GM12878 (cell line): Measurements from ENCODE around the gene BLTP1. TPM values are rescaled to one million over a fixed set of nuclear protein-coding genes. Genes with fewer than 3 reads are reported as not detected.

Source experiments
- ATAC-seq: fragments of 200-7000 bp; cut with Tn5 transposase; 3 replicates; pipeline ENCODE4 v1.9.1; 2020; ENCODE audit warnings: mild to moderate bottlenecking, moderate library complexity
- Bru-seq: library from RNA; stranded (reverse); fragments of 400-500 nt; gene quantifications from one replicate; lab custom pipeline; 2021; lab: Mats Ljungman, UMichigan
- BruChase-seq, 2 experiments: library from RNA; stranded (reverse); fragments of 400-500 nt; gene quantifications; one replicate each; lab custom pipeline; 2021; lab: Mats Ljungman, UMichigan
- BruUV-seq: library from RNA; stranded (reverse); fragments of 400-500 nt; replicated peaks from 2 replicates; lab custom pipeline; 2021; lab: Mats Ljungman, UMichigan
- CTCF ChIA-PET: fragments of 300-600 bp; sonication (Branson Sonifier 250); formaldehyde crosslinking; extraction: SDS; loops from one replicate; lab custom pipeline; 2021; ENCODE audit warnings: inconsistent platforms; lab: Yijun Ruan, JAX
- POLR2A ChIA-PET: fragments of 350-600 bp; formaldehyde crosslinking; extraction: SDS; loops from one replicate; lab custom pipeline; 2021; ENCODE audit warnings: inconsistent platforms; lab: Charles Lee
- RAD21 ChIA-PET: fragments of 300-600 bp; sonication (Branson Sonifier 250); formaldehyde crosslinking; loops from one replicate; lab custom pipeline; 2023; ENCODE audit warnings: antibody characterized with exemption; ENCODE audit not compliant: unreplicated experiment; lab: Charles Lee
- SMC1A ChIA-PET: fragments of 300-600 bp; sonication (Branson Sonifier 250); formaldehyde crosslinking; loops from one replicate; lab custom pipeline; 2023; ENCODE audit not compliant: unreplicated experiment, uncharacterized antibody; lab: Charles Lee
- DNase-seq: peaks from one replicate; pipeline ENCODE4 v3.0.0-alpha.2; 2011; ENCODE audit warnings: low read depth, low spot score
- FAIRE-seq: peaks from 3 replicates; lab custom pipeline; 2011; peaks lifted over from hg19 to GRCh38; lab: Jason Lieb, UNC
- H2AFZ ChIP-seq: 2 replicates; pipeline ENCODE4 v1.6.0; 2011; ENCODE audit warnings: low read depth, low read length, control low read depth; ENCODE audit not compliant: control insufficient read depth
- H3K27ac ChIP-seq: 2 replicates; pipeline ENCODE4 v1.5.1; 2011; ENCODE audit warnings: control low read depth; ENCODE audit not compliant: control insufficient read depth, insufficient read depth
- H3K27me3 ChIP-seq, 2 experiments: replicated peaks in 1 of 2; 2 replicates each; pipeline versions ENCODE4 v1.6.0 to v1.6.1; 2011; ENCODE audit warnings: low read length in 1 of 2; ENCODE audit not compliant: control insufficient read depth in 2 of 2, insufficient read depth in 2 of 2
- H3K36me3 ChIP-seq, 2 experiments: 2 replicates each; pipeline ENCODE4 v1.5.1; 2011; ENCODE audit warnings: low read length in 1 of 2; ENCODE audit not compliant: control insufficient read depth in 2 of 2, insufficient read depth in 2 of 2
- H3K4me1 ChIP-seq: 2 replicates; pipeline ENCODE4 v1.6.1; 2011; ENCODE audit warnings: mild to moderate bottlenecking, low read length, moderate library complexity, mixed read lengths; ENCODE audit not compliant: control insufficient read depth, insufficient read depth
- H3K4me2 ChIP-seq: 2 replicates; pipeline ENCODE4 v1.6.0; 2011; ENCODE audit warnings: control low read depth; ENCODE audit not compliant: control insufficient read depth, insufficient read depth
- H3K4me3 ChIP-seq: fragments of 200-600 bp; sonication (generic); 2 replicates; pipeline ENCODE4 v1.5.1; 2016
- H3K79me2 ChIP-seq: 2 replicates; pipeline ENCODE4 v1.6.0; 2011; ENCODE audit warnings: low read length; ENCODE audit not compliant: control insufficient read depth, insufficient read depth
- H3K9ac ChIP-seq: 2 replicates; pipeline ENCODE4 v1.8.0; 2011; ENCODE audit warnings: low read length, control low read depth, mixed read lengths; ENCODE audit not compliant: control insufficient read depth, insufficient read depth
- H3K9me3 ChIP-seq: replicated peaks from 3 replicates; pipeline ENCODE4 v1.5.1; 2011; ENCODE audit warnings: mild to moderate bottlenecking, low read length; ENCODE audit not compliant: control insufficient read depth, insufficient read depth
- H4K20me1 ChIP-seq: 2 replicates; pipeline ENCODE4 v1.6.0; 2011; ENCODE audit not compliant: control insufficient read depth, insufficient read depth
- CBX5 ChIP-seq: sonication (generic); IDR thresholded peaks from 2 replicates; pipeline ENCODE4 v1.6.1; 2016; ENCODE audit warnings: low read depth, moderate library complexity, mild to moderate bottlenecking, inconsistent platforms
- EED ChIP-seq: sonication (generic); IDR thresholded peaks from 2 replicates; pipeline ENCODE4 v1.6.1; 2016; ENCODE audit warnings: antibody characterized with exemption, low read depth
- EGR1 ChIP-seq, 2 experiments: IDR thresholded peaks; 1 replicate in 1 of 2; 2 replicates in 1 of 2; pipeline ENCODE4 v1.6.1; 2011 to 2012; ENCODE audit warnings: low read depth in 2 of 2, low read length in 2 of 2, borderline replicate concordance in 1 of 2, mild to moderate bottlenecking in 1 of 2, moderate library complexity in 1 of 2
- EP300 ChIP-seq, 2 experiments: fragments of 150-350 bp in 1 of 2; IDR thresholded peaks; 2 replicates each; pipeline ENCODE4 v1.6.1; 2011 to 2012; ENCODE audit warnings: low read depth in 2 of 2, low read length in 2 of 2, borderline replicate concordance in 1 of 2, improper control_type of control experiment in 1 of 2, inconsistent platforms in 1 of 2; ENCODE audit not compliant: control insufficient read depth in 1 of 2
- HCFC1 ChIP-seq: fragments of 150-350 bp; IDR thresholded peaks from 2 replicates; pipeline ENCODE4 v1.6.1; 2014; ENCODE audit warnings: low read length
- IKZF1 ChIP-seq: fragments of 450-650 bp; conservative IDR thresholded peaks from 2 replicates; pipeline ENCODE4 v1.6.1; 2017; ENCODE audit warnings: antibody characterized with exemption, mild to moderate bottlenecking
- POU2F2 ChIP-seq: IDR thresholded peaks from 3 replicates; pipeline ENCODE4 v1.6.1; 2011; ENCODE audit warnings: low read depth, mild to moderate bottlenecking, low read length, borderline replicate concordance
- RB1 ChIP-seq: fragments of 450-650 bp; formaldehyde crosslinking; IDR thresholded peaks from 2 replicates; pipeline ENCODE4 v1.6.1; 2017; ENCODE audit warnings: mild to moderate bottlenecking, borderline replicate concordance
- SIN3A ChIP-seq: IDR thresholded peaks from 2 replicates; pipeline ENCODE4 v1.6.1; 2012; ENCODE audit warnings: low read depth, low read length, improper control_type of control experiment
- TAF1 ChIP-seq: IDR thresholded peaks from 2 replicates; pipeline ENCODE4 v1.6.1; 2011; ENCODE audit warnings: mild to moderate bottlenecking, low read depth, low read length, borderline replicate concordance
- TCF12 ChIP-seq: IDR thresholded peaks from 2 replicates; pipeline ENCODE4 v1.6.1; 2011; ENCODE audit warnings: low read depth, mild to moderate bottlenecking, low read length
- ZNF622 ChIP-seq: fragments of 450-650 bp; IDR thresholded peaks from 2 replicates; pipeline ENCODE4 v1.6.1; 2017; ENCODE audit warnings: mild to moderate bottlenecking, inconsistent platforms
- WGBS: methylation state at CpG from one replicate; pipeline ENCODE4 v1.1.6; 2016; ENCODE audit warnings: low lambda C conversion rate; ENCODE audit not compliant: insufficient replicate concordance, insufficient coverage; ENCODE audit errors: missing lambda C conversion rate; 5-methylcytosine and 5-hydroxymethylcytosine counted together
- in situ Hi-C: fragments of 300-500 bp; cut with MboI; formaldehyde crosslinking; loops from 9 replicates; pipeline ENCODE4 v1.14.3; 2018; ENCODE audit warnings: mixed read lengths
- intact Hi-C: fragments of 100-400 bp; cut with micrococcal nuclease; formaldehyde crosslinking; loops from one replicate; pipeline ENCODE4 v1.14.2; 2022; ENCODE audit not compliant: unreplicated experiment
- long read RNA-seq, 2 experiments: library from polyadenylated mRNA; unstranded; transcript quantifications; one replicate each; pipeline ENCODE4 v2.0.0, GENCODE V29; 2019 to 2020
- polyA minus RNA-seq, 3 experiments: library from RNA; depleted of rRNA, polyadenylated mRNA; stranded (reverse); fragments of >200 nt; gene quantifications; 2 replicates each; pipeline ENCODE4 v1.2.3, GENCODE V29; 2011
- polyA plus RNA-seq, 11 experiments: library from polyadenylated mRNA; depleted of rRNA in 4 of 11; unstranded in 6 of 11; stranded (reverse) in 5 of 11; fragments of >200 nt; fragmentation: Nextera tagmentation in 4 of 11; fragmentation: Illumina TruSeq in 1 of 11; extraction: Ambion mirVana in 4 of 11; extraction: Trizol in 1 of 11; gene quantifications; 1 replicate in 1 of 11; 2 replicates in 10 of 11; pipeline versions ENCODE4 v1.2.1 to v1.2.3, GENCODE V29; 2011 to 2016; ENCODE audit warnings: inconsistent platforms in 2 of 11, missing spikeins in 2 of 11, low read depth in 1 of 11
- total RNA-seq, 4 experiments: library from RNA; depleted of rRNA in 3 of 4; stranded (reverse); fragments of >200 nt in 3 of 4; fragmentation: Illumina TruSeq in 1 of 4; extraction: Trizol in 1 of 4; gene quantifications; 2 replicates each; pipeline versions ENCODE4 v1.2.1 to v1.2.3, GENCODE V29; 2013 to 2021
- TF ChIP-seq, protein P1 (sequence below): fragments of 450-650 bp; IDR thresholded peaks from 2 replicates; pipeline ENCODE4 v1.6.1; 2016; ENCODE audit warnings: mild to moderate bottlenecking

BLTP1 gene, protein sequence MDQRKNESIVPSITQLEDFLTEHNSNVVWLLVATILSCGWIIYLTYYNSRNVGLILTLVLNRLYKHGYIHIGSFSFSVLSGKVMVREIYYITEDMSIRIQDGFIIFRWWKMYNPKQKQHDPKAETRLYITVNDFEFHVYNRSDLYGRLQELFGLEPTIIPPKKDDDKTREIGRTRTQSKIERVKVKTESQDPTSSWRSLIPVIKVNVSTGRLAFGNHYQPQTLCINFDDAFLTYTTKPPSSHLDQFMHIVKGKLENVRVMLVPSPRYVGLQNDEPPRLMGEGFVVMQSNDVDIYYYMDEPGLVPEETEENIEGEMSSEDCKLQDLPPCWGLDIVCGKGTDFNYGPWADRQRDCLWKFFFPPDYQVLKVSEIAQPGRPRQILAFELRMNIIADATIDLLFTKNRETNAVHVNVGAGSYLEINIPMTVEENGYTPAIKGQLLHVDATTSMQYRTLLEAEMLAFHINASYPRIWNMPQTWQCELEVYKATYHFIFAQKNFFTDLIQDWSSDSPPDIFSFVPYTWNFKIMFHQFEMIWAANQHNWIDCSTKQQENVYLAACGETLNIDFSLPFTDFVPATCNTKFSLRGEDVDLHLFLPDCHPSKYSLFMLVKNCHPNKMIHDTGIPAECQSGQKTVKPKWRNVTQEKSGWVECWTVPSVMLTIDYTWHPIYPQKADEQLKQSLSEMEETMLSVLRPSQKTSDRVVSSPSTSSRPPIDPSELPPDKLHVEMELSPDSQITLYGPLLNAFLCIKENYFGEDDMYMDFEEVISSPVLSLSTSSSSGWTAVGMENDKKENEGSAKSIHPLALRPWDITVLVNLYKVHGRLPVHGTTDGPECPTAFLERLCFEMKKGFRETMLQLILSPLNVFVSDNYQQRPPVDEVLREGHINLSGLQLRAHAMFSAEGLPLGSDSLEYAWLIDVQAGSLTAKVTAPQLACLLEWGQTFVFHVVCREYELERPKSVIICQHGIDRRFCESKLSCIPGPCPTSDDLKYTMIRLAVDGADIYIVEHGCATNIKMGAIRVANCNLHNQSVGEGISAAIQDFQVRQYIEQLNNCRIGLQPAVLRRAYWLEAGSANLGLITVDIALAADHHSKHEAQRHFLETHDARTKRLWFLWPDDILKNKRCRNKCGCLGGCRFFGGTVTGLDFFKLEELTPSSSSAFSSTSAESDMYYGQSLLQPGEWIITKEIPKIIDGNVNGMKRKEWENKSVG (N-terminal part only)
- total RNA-seq (2013; cell fraction: nucleolus; rRNA removed), result 404 and 410 TPM in 2 replicates
- 22.4 and 26.4 TPM in 2 replicates for total RNA-seq (2014; rRNA removed)
- total RNA-seq (2014; rRNA removed; fragmentation: Illumina TruSeq; extraction: Trizol), result 29.0 and 33.3 TPM in 2 replicates
- 17.3 and 18.8 TPM in 2 replicates for total RNA-seq (2021)
- polyA plus RNA-seq (2011; ENCODE audit: low read depth), result 12.7 TPM
- polyA plus RNA-seq (2011; rRNA removed), result 38.1 and 52.1 TPM in 2 replicates
- polyA plus RNA-seq (2011; cell fraction: cytosol; rRNA removed), result 14.4 and 14.8 TPM in 2 replicates
- 57.7 and 81.2 TPM in 2 replicates for polyA plus RNA-seq (2011; cell fraction: nucleus; rRNA removed)
- 14.4 and 17.0 TPM in 2 replicates for polyA plus RNA-seq (2012)
- polyA plus RNA-seq (2014; fragmentation: Illumina TruSeq; extraction: Trizol), result 20.8 and 29.3 TPM in 2 replicates
- polyA plus RNA-seq (2014; fragmentation: Nextera tagmentation; extraction: Ambion mirVana), result 1 to 10 TPM; 3.4 to 4.5 TPM
- polyA plus RNA-seq (2014; rRNA removed), result 13.7 and 13.8 TPM in 2 replicates
- 1 to 10 TPM; 4.9 to 5.2 TPM for polyA plus RNA-seq (2016; fragmentation: Nextera tagmentation; extraction: Ambion mirVana)
- polyA minus RNA-seq (2011; rRNA and poly(A)+ RNA removed), result 114 and 144 TPM in 2 replicates
- polyA minus RNA-seq (2011; cell fraction: cytosol; rRNA and poly(A)+ RNA removed), result 29.1 and 32.0 TPM in 2 replicates
- polyA minus RNA-seq (2011; cell fraction: nucleus; rRNA and poly(A)+ RNA removed), result 171 and 193 TPM in 2 replicates
- Bru-seq, nascent RNA, result percentile 73 among the genes with signal in this experiment
- BruChase-seq, experiment 1, labeled RNA remaining after a 6-hour chase, result percentile 79 among the genes with signal in this experiment
- percentile 80 among the genes with signal in this experiment for BruChase-seq, experiment 2, labeled RNA remaining after a 2-hour chase
- long read RNA-seq, experiment 1, result 0 reads
- long read RNA-seq, experiment 2, partial matches to known transcripts, result 14 of 16 reads
- long read RNA-seq, experiment 2, other reads (novel, unspliced or antisense), result 2 of 16 reads

DNA sequence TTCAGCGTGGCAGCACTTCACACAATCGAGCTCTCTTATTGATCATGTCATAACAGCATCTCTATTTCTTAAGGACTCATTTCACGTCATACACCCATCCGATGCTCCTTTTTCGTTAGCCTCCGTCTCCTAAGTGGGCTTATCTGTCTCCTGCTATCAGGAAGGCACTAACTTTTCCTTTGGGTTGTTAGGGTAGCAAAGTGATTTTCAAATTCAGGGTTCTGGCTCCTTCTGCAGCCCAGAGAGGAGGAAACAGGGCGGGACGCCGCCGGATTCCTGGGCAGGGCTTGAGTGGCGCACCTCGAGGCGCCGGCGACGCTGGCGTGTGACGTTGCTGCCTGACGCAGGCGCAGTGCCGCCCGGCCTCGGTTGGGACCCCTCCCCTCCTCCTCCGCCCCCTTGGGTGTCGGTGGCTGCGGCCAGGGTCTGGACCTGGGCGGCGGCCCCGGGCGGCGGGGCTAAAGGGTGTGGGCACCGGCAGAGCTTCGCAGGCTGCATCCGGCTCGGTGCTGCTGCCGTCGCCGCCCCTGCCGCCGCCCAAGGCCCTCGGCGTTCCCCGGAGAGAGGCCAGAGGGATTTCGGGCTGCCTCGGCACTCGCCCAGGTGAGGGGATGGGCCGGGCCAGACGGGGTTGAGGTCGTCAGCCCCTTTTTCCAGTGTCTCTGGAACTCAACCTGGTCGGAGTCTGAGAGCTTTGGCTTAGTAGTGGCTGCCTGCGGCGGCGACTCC, at the start of gene BLTP1:
Gene BLTP1, plus strand, starts transcription at position 350 of the 729 bp plus-strand sequence. CDS start 18,317 bp downstream, outside the sequence.
- Histone ChIP-seq H3K9ac (peak within 1 kb of the TSS; percentile 81), H3K4me1 (peaks cover 9% of the 10 kb centered on the region), H3K4me3 (peak within 1 kb of the TSS; percentile 91), H3K9me3 (peaks cover under 1% of the 10 kb centered on the region; the same call in 1 of the 3 replicates), H2AFZ (peak within 1 kb of the TSS; percentile 98), H4K20me1 (no peaks in the 10 kb centered on the region), H3K79me2 (peaks cover 10% of the 10 kb centered on the region), H3K27ac (peak within 1 kb of the TSS; percentile 75), H3K4me2 (peak within 1 kb of the TSS; percentile 64), H3K27me3 (no peaks in the 10 kb centered on the region), H3K36me3 (no peaks in the 10 kb centered on the region)
- peak; percentile 95 for FAIRE-seq
- WGBS, result under 1% methylated on average over 40 of the region's 53 CpGs
- POLR2A ChIA-PET, result no interaction called here
- in situ Hi-C loops, result no loop called here
- BruUV-seq, result no TSS peak
- ATAC-seq, result peak; percentile 97
- DNase-seq, result peak; percentile 66
- intact Hi-C loops, result loop anchor here (2.0 kb wide), 1 partner anchor 21 kb away; no protein-coding TSS in a partner anchor
- SMC1A ChIA-PET, result no interaction called here
- CTCF ChIA-PET, result interaction anchor here (1.0 kb wide), 1 partner anchor 282 kb away, joined by 4 read pairs; the partner anchor contains the start of gene BBS7
- RAD21 ChIA-PET, result no interaction called here
- TF ChIP-seq TAF1 (no peak), CBX5 (no peak), TCF12 (peak; percentile 6; the same call in 1 of the 2 replicates), SIN3A (peak; percentile 28; the same call in 1 of the 2 replicates), RB1 (0 out of 2 replicates have a peak, but pooled peaks have one; percentile 18), ZNF622 (no peak), EP300 (IDR thresholded peaks at IDR 0.05; ENCODE audit: borderline replicate concordance in 1 of 2, control insufficient read depth in 1 of 2, low read depth in 2 of 2, low read length in 2 of 2) (no peak), IKZF1 (peak; percentile 81; the same call in 1 of the 2 replicates), POU2F2 (peak; percentile 41; the same call in 1 of the 3 replicates), EED (peak; percentile 31; the same call in 1 of the 2 replicates), HCFC1 (peak; percentile 53; the same call in 1 of the 2 replicates), EGR1 (IDR thresholded peaks at IDR 0.05; ENCODE audit: borderline replicate concordance in 1 of 2, low read depth in 2 of 2, low read length in 2 of 2) (peak in 1 of 2 experiments; percentile 38; a peak in 1 of 3 replicates)
- TF ChIP-seq, protein P1, sequence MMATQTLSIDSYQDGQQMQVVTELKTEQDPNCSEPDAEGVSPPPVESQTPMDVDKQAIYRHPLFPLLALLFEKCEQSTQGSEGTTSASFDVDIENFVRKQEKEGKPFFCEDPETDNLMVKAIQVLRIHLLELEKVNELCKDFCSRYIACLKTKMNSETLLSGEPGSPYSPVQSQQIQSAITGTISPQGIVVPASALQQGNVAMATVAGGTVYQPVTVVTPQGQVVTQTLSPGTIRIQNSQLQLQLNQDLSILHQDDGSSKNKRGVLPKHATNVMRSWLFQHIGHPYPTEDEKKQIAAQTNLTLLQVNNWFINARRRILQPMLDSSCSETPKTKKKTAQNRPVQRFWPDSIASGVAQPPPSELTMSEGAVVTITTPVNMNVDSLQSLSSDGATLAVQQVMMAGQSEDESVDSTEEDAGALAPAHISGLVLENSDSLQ, result peak; percentile 82
